Umbilical cord (tissue), 2 donors: ENCODE measurements around the gene FXN. TPM values are rescaled to one million over a fixed set of nuclear protein-coding genes. Genes with fewer than 3 reads are reported as not detected.
A peak's percentile ranks its signal among the peaks of the same experiment; 100 is the strongest.

Experiments used
- DNase-seq: peaks from one replicate; pipeline ENCODE4 v3.0.0-alpha.2; 2015; ENCODE audit warnings: low spot score
- total RNA-seq: library from RNA; depleted of rRNA; stranded (reverse); fragments of >200 nt; gene quantifications from one replicate; pipeline ENCODE4 v1.2.3, GENCODE V29; 2014; ENCODE audit warnings: low replicate concordance; ENCODE audit not compliant: insufficient read depth

The FXN gene
- total RNA-seq, 1 donor from 2014 or later = 8.2 TPM

DNA sequence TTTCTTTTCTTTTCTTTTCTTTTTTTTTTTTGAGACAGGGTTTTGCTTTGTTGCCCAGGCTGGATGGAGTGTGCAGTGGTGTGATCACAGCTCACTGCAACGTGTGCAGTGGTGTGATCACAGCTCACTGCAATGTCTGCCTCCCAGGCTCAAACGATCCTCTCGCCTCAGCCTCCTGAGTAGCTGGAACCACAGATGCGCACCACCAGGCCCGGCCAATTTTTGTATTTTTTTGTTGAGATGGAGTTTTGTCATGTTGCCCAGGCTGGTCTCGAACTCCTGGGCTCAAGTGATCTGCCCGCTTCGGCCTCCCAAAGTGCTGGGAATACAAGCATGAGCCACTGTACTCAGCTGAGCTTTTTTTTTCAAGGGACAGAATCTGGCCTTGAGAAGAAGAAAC lies 101.8 kb downstream of the FXN start:
- no peak for DNase-seq

DNA sequence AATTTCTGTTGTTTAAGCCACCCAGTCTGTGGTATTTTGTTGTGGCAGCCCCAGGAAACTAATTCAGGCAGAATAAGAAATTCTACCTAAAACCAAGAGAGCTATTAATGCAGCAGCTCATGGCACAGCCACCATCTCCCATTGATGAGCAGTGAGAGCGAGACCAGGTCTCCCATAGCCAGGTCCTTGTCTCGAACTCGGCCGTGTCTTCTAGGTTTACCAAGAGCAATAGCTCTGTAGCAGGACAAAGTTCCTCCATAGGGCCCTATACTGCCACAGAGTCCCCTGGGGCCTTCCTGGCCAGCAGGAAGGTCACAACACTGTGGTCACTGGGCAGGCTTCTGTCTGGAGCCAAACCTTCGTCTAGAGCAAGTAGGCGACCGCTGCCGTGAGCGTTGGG lies 104.0 kb downstream of the FXN start:
- no peak for DNase-seq

DNA sequence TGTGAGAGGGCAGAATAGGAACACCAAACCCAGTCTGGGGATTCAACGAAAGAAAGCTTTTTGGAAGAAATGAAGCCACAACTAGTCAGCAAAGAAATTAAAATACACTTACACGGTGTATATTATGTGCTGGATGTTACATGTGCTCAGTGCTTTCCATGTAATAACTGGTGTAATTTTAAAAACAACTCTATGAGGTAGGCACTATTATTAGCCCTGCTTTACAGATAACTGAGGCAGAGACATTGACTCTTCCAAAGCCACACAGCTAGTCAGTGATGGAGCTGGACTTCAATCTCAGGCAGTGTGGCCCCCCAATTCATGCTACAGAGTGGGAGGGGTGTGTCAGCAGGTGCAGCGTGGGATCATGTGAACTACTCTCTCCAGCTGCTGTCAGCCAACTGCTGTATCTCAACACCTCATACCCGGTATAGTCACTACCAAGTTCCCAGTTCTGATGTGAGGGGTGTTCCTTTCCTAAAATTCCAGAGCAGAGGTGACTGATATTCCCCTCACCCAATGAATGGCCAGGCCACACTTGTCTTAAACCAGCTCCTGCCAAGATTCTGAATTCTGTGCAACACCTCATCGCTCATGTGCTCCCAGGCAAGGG lies 104.7 kb downstream of the FXN start:
- DNase-seq = no peak

DNA sequence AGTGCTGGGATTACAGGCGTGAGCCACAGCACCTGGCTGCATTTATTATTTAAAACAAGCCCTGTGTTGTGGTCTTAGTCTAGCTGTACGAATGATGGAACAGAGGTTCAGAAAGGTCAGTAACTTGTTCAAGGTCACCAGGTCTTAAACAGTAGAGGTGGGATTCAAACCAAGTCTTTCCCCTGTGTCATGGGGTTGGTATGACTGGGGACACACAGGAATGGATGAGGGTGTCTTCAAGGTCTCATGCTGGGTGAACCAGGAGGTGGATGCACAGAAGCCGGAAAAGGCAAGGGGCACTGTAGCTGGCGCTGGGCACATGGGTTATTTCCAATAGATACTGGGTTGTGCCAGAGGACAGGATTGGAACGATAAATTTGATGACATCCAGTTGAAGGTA lies 106.3 kb downstream of the FXN start:
- DNase-seq = no peak

DNA sequence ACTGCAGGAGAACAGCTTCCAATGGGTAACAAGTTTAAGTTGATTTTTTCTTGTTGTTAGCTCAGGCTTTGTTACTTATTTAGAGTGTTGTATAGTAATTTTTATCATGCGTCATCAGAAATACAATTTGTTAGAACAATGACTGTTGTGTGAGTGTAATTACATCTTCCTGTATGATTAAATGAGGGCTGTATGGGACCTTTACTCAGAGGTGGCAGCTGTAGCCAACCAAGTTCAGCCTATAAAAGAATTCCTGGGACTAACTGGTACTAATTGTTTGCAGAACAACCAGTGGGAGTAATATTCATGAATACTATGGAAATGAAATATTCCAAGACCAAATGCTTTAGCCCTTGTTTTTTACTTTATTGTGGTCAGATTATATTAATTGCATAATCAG lies 107.7 kb downstream of the FXN start:
- DNase-seq = no peak

DNA sequence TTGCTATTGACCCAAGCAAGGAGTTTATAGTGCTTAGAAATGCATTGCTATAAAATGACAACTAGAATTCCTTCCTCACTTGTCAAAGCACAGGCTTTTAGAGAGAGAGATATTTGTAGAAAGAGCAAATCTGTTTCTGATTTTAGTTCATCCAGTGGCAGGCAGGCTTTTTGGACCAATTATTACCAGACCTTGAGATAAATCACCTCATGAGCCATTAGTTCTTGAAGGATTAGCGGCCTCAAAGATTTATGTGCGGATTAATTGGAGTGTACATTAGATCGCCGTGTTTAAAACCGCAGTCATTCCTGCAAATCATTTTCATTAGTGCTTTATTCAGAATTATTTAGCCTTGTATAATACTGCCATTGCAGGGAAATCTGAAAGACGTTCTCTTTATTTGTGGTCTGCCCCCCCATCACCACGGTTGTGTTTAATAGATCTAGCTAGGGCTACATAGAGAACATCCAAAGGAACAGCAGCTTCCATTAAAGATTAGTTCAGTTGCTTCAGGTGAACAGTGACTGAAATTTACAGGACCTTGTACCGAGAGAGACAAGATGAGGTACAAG lies 109.7 kb downstream of the FXN start:
- peak; percentile 31 for DNase-seq

DNA sequence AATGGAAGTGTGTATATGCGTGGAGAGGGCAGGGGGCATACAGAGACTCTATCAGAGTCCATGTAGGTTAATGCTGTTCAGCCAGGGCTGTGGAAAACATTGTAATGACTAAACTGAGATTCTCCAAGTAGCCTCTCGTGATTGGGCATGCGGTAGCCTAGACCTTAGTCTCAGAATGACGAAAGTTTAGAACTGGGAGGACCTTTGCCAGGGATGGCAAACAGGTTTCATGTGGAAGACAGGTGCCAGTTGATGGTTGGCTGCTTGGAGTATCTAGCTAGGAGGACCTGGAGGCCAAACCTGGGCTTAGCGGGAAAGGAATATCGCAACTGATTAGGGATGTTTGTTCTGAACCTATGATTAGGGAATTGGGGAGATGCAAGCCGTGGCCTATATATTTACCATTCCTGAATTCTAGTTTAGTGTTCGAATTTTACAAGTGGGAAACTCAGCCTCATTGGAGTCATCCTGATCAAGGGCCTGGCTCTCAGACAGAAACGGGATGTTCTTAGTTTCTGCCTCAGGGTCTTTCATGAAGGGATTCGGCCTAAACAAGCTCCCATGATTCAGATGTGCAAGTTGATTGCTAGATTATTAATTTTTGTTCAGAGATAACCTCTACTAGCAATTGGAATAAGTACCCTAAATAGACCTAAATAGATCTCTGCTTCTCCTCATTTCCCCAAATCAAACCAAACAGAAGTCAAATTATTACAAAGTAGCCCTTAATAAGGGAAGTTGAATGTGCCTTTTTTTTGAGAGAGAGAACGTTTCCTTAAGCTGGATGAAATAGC lies 111.7 kb downstream of the FXN start:
- no peak for DNase-seq

DNA sequence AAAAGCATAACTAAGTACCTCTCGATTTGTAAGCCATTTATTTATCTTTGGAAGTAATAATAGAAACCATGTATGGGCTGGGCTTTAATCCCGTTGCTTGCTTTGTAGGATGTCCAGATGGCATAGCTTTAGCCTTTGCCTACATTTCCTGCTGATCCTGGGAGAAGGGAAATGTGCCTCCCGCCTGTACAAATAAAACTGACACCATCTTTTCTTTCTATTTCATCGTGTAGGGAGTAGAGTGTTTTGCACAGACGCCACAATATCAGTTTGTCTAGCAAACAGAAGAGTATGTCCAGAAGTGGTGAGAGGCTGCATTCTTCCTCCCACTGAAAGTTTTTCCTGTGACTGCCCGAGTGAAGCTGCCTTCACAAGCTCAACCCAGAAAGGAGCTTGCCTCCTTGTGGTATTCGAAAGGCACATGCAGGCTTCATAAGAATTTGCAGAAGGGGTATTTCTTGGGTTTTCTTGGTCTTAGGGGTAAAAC lies 113.8 kb downstream of the FXN start:
- DNase-seq = peak; percentile 87

Other genes starting within 250 kb of the FXN start
- not detected for gene PRKACG, start 21.6 kb upstream of the FXN start, total RNA-seq
- 35.9 TPM for gene TJP2, start 138.5 kb downstream of the FXN start, total RNA-seq